GM23338 (cell line): ENCODE results near the gene NOP16. TPM values are rescaled to one million over a fixed set of nuclear protein-coding genes. Genes with fewer than 3 reads are reported as not detected.

ENCODE experiments used
- ATAC-seq: fragments of 200-7000 bp; cut with Tn5 transposase; 3 replicates; pipeline ENCODE4 v1.9.1; 2020
- DNase-seq: peaks from one replicate; pipeline ENCODE4 v3.0.0-alpha.2; 2015; ENCODE audit warnings: low spot score
- H2AFZ ChIP-seq: fragments of 200-600 bp; sonication (generic); 2 replicates; pipeline ENCODE4 v1.8.0; 2016; ENCODE audit warnings: antibody characterized with exemption, mild to moderate bottlenecking, moderate library complexity
- H3F3A ChIP-seq: fragments of 200-600 bp; sonication (generic); replicated peaks from 2 replicates; pipeline ENCODE4 v1.8.0; 2017; ENCODE audit warnings: antibody characterized with exemption, mixed run types, low read depth
- H3K27ac ChIP-seq: fragments of 200-600 bp; sonication (generic); 2 replicates; pipeline ENCODE4 v1.6.1; 2016; ENCODE audit warnings: low read depth
- H3K27me3 ChIP-seq: fragments of 200-600 bp; sonication (generic); 2 replicates; pipeline ENCODE4 v1.8.0; 2016; ENCODE audit warnings: mild to moderate bottlenecking, mixed run types, moderate library complexity; ENCODE audit not compliant: insufficient read depth
- H3K36me3 ChIP-seq: fragments of 200-600 bp; sonication (generic); 2 replicates; pipeline ENCODE4 v1.8.0; 2016; ENCODE audit warnings: mild to moderate bottlenecking; ENCODE audit not compliant: insufficient read depth
- H3K4me1 ChIP-seq: fragments of 200-600 bp; sonication (generic); 2 replicates; pipeline ENCODE4 v1.8.0; 2016; ENCODE audit warnings: mild to moderate bottlenecking, moderate library complexity; ENCODE audit not compliant: insufficient read depth
- H3K4me2 ChIP-seq: fragments of 200-600 bp; sonication (generic); 2 replicates; pipeline ENCODE4 v1.7.1; 2017; ENCODE audit warnings: mixed run types
- H3K4me3 ChIP-seq: fragments of 200-600 bp; sonication (generic); 2 replicates; pipeline ENCODE4 v1.6.1; 2016; ENCODE audit warnings: mixed run types
- H3K79me2 ChIP-seq: fragments of 200-600 bp; sonication (generic); replicated peaks from 2 replicates; pipeline ENCODE4 v1.8.0; 2017; ENCODE audit warnings: mild to moderate bottlenecking; ENCODE audit not compliant: insufficient read depth
- H3K9me2 ChIP-seq: fragments of 200-600 bp; sonication (generic); 2 replicates; pipeline ENCODE4 v1.8.0; 2017; ENCODE audit not compliant: insufficient read depth
- H4K20me1 ChIP-seq: fragments of 200-600 bp; sonication (generic); replicated peaks from 2 replicates; pipeline ENCODE4 v1.8.0; 2017; ENCODE audit warnings: mild to moderate bottlenecking; ENCODE audit not compliant: insufficient read depth
- H3K27ac Mint-ChIP-seq: 2 replicates; pipeline ENCODE4 v1.8.0; 2020; ENCODE audit warnings: inconsistent platforms, mild to moderate bottlenecking, moderate library complexity, mixed read lengths
- H3K27me3 Mint-ChIP-seq: 3 replicates; pipeline ENCODE4 v1.8.0; 2022; ENCODE audit warnings: low read depth, mild to moderate bottlenecking, moderate library complexity, mixed read lengths, inconsistent platforms; ENCODE audit not compliant: insufficient read depth, poor library complexity
- H3K36me3 Mint-ChIP-seq: 3 replicates; pipeline ENCODE4 v1.8.0; 2021; ENCODE audit warnings: low read depth, mild to moderate bottlenecking, inconsistent platforms, moderate library complexity, mixed read lengths
- H3K4me1 Mint-ChIP-seq: 3 replicates; pipeline ENCODE4 v1.8.0; 2020; ENCODE audit warnings: mild to moderate bottlenecking, inconsistent platforms, mixed read lengths
- H3K4me3 Mint-ChIP-seq: 3 replicates; pipeline ENCODE4 v1.8.0; 2021; ENCODE audit warnings: moderate library complexity, mild to moderate bottlenecking, inconsistent platforms, mixed read lengths
- H3K9me3 Mint-ChIP-seq: 3 replicates; pipeline ENCODE4 v1.8.0; 2020; ENCODE audit warnings: moderate library complexity, mild to moderate bottlenecking, inconsistent platforms, mixed read lengths
- POLR2AphosphoS5 ChIP-seq: IDR thresholded peaks from 2 replicates; pipeline ENCODE4 v1.6.1; 2016; ENCODE audit warnings: antibody characterized with exemption, low read depth
- STAT1 ChIP-seq: IDR thresholded peaks from one replicate; pipeline ENCODE4 v1.6.1; 2016; ENCODE audit warnings: antibody characterized with exemption; ENCODE audit not compliant: unreplicated experiment
- ZNF462 ChIP-seq: fragments of 250-450 bp; sonication (Bioruptor Pico); IDR thresholded peaks from 2 replicates; pipeline ENCODE4 v1.5.0; 2020; ENCODE audit warnings: mild to moderate bottlenecking, moderate library complexity
- polyA plus RNA-seq: library from polyadenylated mRNA; unstranded; fragments of >200 nt; fragmentation: Nextera tagmentation; extraction: Ambion mirVana; gene quantifications from 2 replicates; pipeline ENCODE4 v1.2.1, GENCODE V29; 2016
- total RNA-seq: library from RNA; depleted of rRNA; stranded (reverse); fragments of >200 nt; shearing (Covaris generic); gene quantifications from 2 replicates; pipeline ENCODE4 v1.2.3, GENCODE V29; 2014

Gene NOP16
- total and polyA plus RNA-seq, 2 experiments from 2014 or later: 43.4 to 181 TPM

- TF ChIP-seq ZNF462 (CRISPR knock-in tag) (no peak), STAT1 (no peak)
Measured at GRCh38 chr5:176391479-176391878, 3.1 kb upstream of the NOP16 start (continued).

- no peaks in the 10 kb centered on the region; the same call in 2 of the 3 replicates for H3K9me3 Mint-ChIP-seq
- no peaks in the 10 kb centered on the region for H3K27me3 ChIP-seq
- ATAC-seq (peak; percentile 31), DNase-seq (no peak)
- no peak for TF ChIP-seq STAT1
- TF ChIP-seq POLR2AphosphoS5: peak; percentile 78
- peak overlapping the region; percentile 67 for H3K4me3 ChIP-seq
- H3F3A ChIP-seq: peaks cover 18% of the 10 kb centered on the region; the same call in 1 of the 2 replicates
- peaks cover 12% of the 10 kb centered on the region for H4K20me1 ChIP-seq
- peak overlapping the region; percentile 99 for H3K4me3 Mint-ChIP-seq
- H3K4me2 ChIP-seq: peak overlapping the region; percentile 74
- peak overlapping the region; percentile 100 for H3K27ac Mint-ChIP-seq
- H3K4me1 Mint-ChIP-seq: peaks cover 16% of the 10 kb centered on the region
- no peaks in the 10 kb centered on the region for H3K9me2 ChIP-seq
- H3K4me1 ChIP-seq: peaks cover 9% of the 10 kb centered on the region; the same call in 1 of the 2 replicates
- H3K36me3 Mint-ChIP-seq: peaks cover 50% of the 10 kb centered on the region
- peak overlapping the region; percentile 86 for H3K27ac ChIP-seq
- peaks cover 33% of the 10 kb centered on the region for H3K79me2 ChIP-seq
- H3K27me3 Mint-ChIP-seq: peaks cover 17% of the 10 kb centered on the region
- peaks cover 15% of the 10 kb centered on the region for H3K36me3 ChIP-seq
- H2AFZ ChIP-seq: no peak overlapping the region
Measured at GRCh38 chr5:176389135-176390123, 1.0 kb upstream of the NOP16 start.
